ENCODE data around the gene KCNQ1.

- no peak for TF ChIP-seq POLR2A (IDR thresholded peaks at IDR 0.05)
- TF ChIP-seq, protein P1, sequence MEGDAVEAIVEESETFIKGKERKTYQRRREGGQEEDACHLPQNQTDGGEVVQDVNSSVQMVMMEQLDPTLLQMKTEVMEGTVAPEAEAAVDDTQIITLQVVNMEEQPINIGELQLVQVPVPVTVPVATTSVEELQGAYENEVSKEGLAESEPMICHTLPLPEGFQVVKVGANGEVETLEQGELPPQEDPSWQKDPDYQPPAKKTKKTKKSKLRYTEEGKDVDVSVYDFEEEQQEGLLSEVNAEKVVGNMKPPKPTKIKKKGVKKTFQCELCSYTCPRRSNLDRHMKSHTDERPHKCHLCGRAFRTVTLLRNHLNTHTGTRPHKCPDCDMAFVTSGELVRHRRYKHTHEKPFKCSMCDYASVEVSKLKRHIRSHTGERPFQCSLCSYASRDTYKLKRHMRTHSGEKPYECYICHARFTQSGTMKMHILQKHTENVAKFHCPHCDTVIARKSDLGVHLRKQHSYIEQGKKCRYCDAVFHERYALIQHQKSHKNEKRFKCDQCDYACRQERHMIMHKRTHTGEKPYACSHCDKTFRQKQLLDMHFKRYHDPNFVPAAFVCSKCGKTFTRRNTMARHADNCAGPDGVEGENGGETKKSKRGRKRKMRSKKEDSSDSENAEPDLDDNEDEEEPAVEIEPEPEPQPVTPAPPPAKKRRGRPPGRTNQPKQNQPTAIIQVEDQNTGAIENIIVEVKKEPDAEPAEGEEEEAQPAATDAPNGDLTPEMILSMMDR (IDR thresholded peaks at IDR 0.05) = no peak
Observed at GRCh38 chr11:2507945-2508749, 63.3 kb downstream of the KCNQ1 start.

All from lower leg skin (tissue), 3 donors.